ENCODE results near the gene SLC35D3.
A peak's percentile ranks its signal among the peaks of the same experiment; 100 is the strongest.
"Not testable (repeated sequence)": the region's sequence is repeated elsewhere in the genome, so short reads cannot be mapped to it uniquely, and the experiment has no call there.

The SLC35D3 gene

GRCh38 chr6:136964398-136964797 lies 42.3 kb downstream of the SLC35D3 start:
- DNase-seq (ENCODE audit: low read depth) = no peak

GRCh38 chr6:136967876-136968752 lies 46.0 kb downstream of the SLC35D3 start:
- DNase-seq (ENCODE audit: low read depth) = peak; percentile 3

GRCh38 chr6:136968837-136969236 lies 46.7 kb downstream of the SLC35D3 start:
- no peak for DNase-seq (ENCODE audit: low read depth)

GRCh38 chr6:136969433-136969832 lies 47.3 kb downstream of the SLC35D3 start:
- DNase-seq (ENCODE audit: low read depth) = no peak

- no peak for DNase-seq (ENCODE audit: low read depth)
Measured at GRCh38 chr6:136969930-136970329, 47.8 kb downstream of the SLC35D3 start.

- no peak for DNase-seq (ENCODE audit: low read depth)
Measured at GRCh38 chr6:136971609-136972008, 49.5 kb downstream of the SLC35D3 start.

- not testable (repeated sequence) for DNase-seq (ENCODE audit: low read depth)
Measured at GRCh38 chr6:136973781-136974180, 51.7 kb downstream of the SLC35D3 start.

Measured in GM04503 (cell line).